Hepatocyte (in vitro differentiated cells): ENCODE results near the gene PACSIN3. TPM values are rescaled to one million over a fixed set of nuclear protein-coding genes. Genes with fewer than 3 reads are reported as not detected.

Experiments
- DNase-seq: peaks from one replicate; pipeline ENCODE4 v3.0.0-alpha.2; 2016; ENCODE audit warnings: low spot score
- H2AFZ ChIP-seq: fragments of 200-600 bp; sonication (generic); 2 replicates; pipeline ENCODE4 v1.6.0; 2016; ENCODE audit warnings: antibody characterized with exemption, mild to moderate bottlenecking
- H3K27ac ChIP-seq: fragments of 200-600 bp; sonication (generic); 2 replicates; pipeline ENCODE4 v1.5.1; 2016; ENCODE audit warnings: mild to moderate bottlenecking
- H3K27me3 ChIP-seq: fragments of 200-600 bp; sonication (generic); 2 replicates; pipeline ENCODE4 v1.6.1; 2016
- H3K36me3 ChIP-seq: fragments of 200-600 bp; sonication (generic); replicated peaks from 2 replicates; pipeline ENCODE4 v1.5.1; 2016; ENCODE audit warnings: low read depth; ENCODE audit not compliant: insufficient read depth
- H3K4me1 ChIP-seq: fragments of 200-600 bp; sonication (generic); 2 replicates; pipeline ENCODE4 v1.5.1; 2016; ENCODE audit warnings: mild to moderate bottlenecking, moderate library complexity; ENCODE audit not compliant: insufficient read depth
- H3K4me2 ChIP-seq: fragments of 200-600 bp; sonication (generic); 2 replicates; pipeline ENCODE4 v1.6.0; 2016
- H3K4me3 ChIP-seq: fragments of 200-600 bp; sonication (generic); 2 replicates; pipeline ENCODE4 v1.5.1; 2016; ENCODE audit warnings: mild to moderate bottlenecking
- H3K79me2 ChIP-seq: fragments of 200-600 bp; sonication (generic); 2 replicates; pipeline ENCODE4 v1.6.0; 2017; ENCODE audit warnings: mild to moderate bottlenecking
- H3K9me2 ChIP-seq: fragments of 200-600 bp; sonication (generic); replicated peaks from 2 replicates; pipeline ENCODE4 v1.6.0; 2017; ENCODE audit warnings: mild to moderate bottlenecking; ENCODE audit not compliant: insufficient read depth
- H3K9me3 ChIP-seq: fragments of 200-600 bp; sonication (generic); 2 replicates; pipeline ENCODE4 v1.5.1; 2016; ENCODE audit warnings: low read depth, mild to moderate bottlenecking
- H4K20me1 ChIP-seq: fragments of 200-600 bp; sonication (generic); 2 replicates; pipeline ENCODE4 v1.6.0; 2016; ENCODE audit warnings: mild to moderate bottlenecking; ENCODE audit not compliant: insufficient read depth, poor library complexity, severe bottlenecking
- EZH2 ChIP-seq: fragments of 200-600 bp; sonication (generic); IDR thresholded peaks from 2 replicates; pipeline ENCODE4 v1.6.1; 2016; ENCODE audit warnings: antibody characterized with exemption, mild to moderate bottlenecking, borderline replicate concordance
- EZH2phosphoT487 ChIP-seq: fragments of 200-600 bp; sonication (generic); IDR thresholded peaks from one replicate; pipeline ENCODE4 v1.6.1; 2018; ENCODE audit warnings: antibody characterized with exemption, mild to moderate bottlenecking, low read depth, moderate library complexity; ENCODE audit not compliant: unreplicated experiment, severe bottlenecking
- WGBS: methylation state at CpG from one replicate; pipeline ENCODE4 v1.1.6; 2016; ENCODE audit warnings: low lambda C conversion rate; ENCODE audit errors: missing lambda C conversion rate; 5-methylcytosine and 5-hydroxymethylcytosine counted together
- polyA plus RNA-seq: library from polyadenylated mRNA; unstranded; fragments of >200 nt; fragmentation: Nextera tagmentation; extraction: Ambion mirVana; gene quantifications from 2 replicates; pipeline ENCODE4 v1.2.1, GENCODE V29; 2016
- total RNA-seq: library from RNA; depleted of rRNA; stranded (reverse); fragments of >200 nt; gene quantifications from 2 replicates; pipeline ENCODE4 v1.2.3, GENCODE V29; 2014
- TF ChIP-seq, protein P1 (sequence below): fragments of 200-600 bp; sonication (generic); IDR thresholded peaks from 2 replicates; pipeline ENCODE4 v1.5.1; 2016; ENCODE audit warnings: antibody characterized with exemption, mild to moderate bottlenecking; ENCODE audit not compliant: poor library complexity

The PACSIN3 gene
- total and polyA plus RNA-seq, 2 experiments from 2014 or later, result 53.7 to 70.7 TPM

DNA sequence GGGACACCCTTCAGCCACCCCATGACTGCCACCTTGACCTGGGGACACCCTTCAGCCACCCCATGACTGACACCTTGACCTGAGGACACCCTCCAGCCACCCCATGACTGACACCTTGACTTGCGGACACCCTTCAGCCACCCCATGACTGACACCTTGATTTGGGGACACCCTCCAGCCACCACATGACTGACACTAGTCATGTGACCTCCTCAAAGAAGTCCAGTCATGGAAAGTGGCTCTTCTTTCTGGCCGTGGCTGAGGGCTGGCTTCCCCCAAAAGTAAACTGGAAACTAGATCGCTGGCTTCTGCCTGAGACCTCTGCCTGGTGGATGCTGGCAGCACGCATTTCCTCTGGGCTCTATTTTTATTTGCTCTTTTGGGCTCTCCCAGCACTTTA is 38.0 kb downstream of the PACSIN3 start:
- no peaks in the 10 kb centered on the region for H3K79me2 ChIP-seq
- H4K20me1 ChIP-seq, result no peaks in the 10 kb centered on the region
- no peaks in the 10 kb centered on the region for H3K9me3 ChIP-seq
- WGBS, result 94% methylated on average over 4 of the region's 4 CpGs
- H3K4me2 ChIP-seq, result no peak overlapping the region
- no peaks in the 10 kb centered on the region for H3K9me2 ChIP-seq
- TF ChIP-seq EZH2phosphoT487 (no peak), EZH2 (no peak)
- TF ChIP-seq, protein P1, sequence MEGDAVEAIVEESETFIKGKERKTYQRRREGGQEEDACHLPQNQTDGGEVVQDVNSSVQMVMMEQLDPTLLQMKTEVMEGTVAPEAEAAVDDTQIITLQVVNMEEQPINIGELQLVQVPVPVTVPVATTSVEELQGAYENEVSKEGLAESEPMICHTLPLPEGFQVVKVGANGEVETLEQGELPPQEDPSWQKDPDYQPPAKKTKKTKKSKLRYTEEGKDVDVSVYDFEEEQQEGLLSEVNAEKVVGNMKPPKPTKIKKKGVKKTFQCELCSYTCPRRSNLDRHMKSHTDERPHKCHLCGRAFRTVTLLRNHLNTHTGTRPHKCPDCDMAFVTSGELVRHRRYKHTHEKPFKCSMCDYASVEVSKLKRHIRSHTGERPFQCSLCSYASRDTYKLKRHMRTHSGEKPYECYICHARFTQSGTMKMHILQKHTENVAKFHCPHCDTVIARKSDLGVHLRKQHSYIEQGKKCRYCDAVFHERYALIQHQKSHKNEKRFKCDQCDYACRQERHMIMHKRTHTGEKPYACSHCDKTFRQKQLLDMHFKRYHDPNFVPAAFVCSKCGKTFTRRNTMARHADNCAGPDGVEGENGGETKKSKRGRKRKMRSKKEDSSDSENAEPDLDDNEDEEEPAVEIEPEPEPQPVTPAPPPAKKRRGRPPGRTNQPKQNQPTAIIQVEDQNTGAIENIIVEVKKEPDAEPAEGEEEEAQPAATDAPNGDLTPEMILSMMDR, result no peak
- H3K4me1 ChIP-seq, result no peaks in the 10 kb centered on the region
- no peak overlapping the region for H3K4me3 ChIP-seq
- no peak for DNase-seq
- no peaks in the 10 kb centered on the region for H3K36me3 ChIP-seq
- H2AFZ ChIP-seq, result no peak overlapping the region
- no peaks in the 10 kb centered on the region for H3K27me3 ChIP-seq
- no peak overlapping the region for H3K27ac ChIP-seq

DNA sequence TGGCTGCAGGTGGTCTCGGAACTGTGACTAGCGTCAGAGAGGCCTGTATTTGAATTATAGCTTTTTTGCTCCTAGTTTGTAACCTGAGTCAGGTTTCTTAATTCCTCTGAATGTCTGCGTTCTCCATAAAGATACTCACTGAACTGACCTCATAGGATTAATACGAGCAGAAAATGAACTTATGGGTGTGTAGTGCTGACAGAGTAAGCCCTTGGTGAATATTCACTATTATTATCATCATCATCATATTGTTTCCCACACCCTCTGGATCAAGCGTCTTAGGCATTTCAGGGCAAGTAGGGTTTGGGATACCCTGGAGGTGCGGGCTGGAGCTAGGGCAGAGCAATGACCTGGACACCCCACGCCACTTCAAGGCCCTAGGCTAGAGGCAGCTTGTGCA is 38.6 kb downstream of the PACSIN3 start:
- no peak for DNase-seq
- H3K9me3 ChIP-seq, result no peaks in the 10 kb centered on the region
- no peak overlapping the region for H3K4me3 ChIP-seq
- no peak overlapping the region for H3K4me2 ChIP-seq
- no peaks in the 10 kb centered on the region for H3K27me3 ChIP-seq
- no peaks in the 10 kb centered on the region for H3K79me2 ChIP-seq
- no peaks in the 10 kb centered on the region for H3K4me1 ChIP-seq
- H3K36me3 ChIP-seq, result no peaks in the 10 kb centered on the region
- 80% methylated on average over 7 of the region's 7 CpGs for WGBS
- TF ChIP-seq EZH2 (no peak), EZH2phosphoT487 (no peak)
- TF ChIP-seq, protein P1, result no peak
- no peak overlapping the region for H3K27ac ChIP-seq
- no peak overlapping the region for H2AFZ ChIP-seq
- H4K20me1 ChIP-seq, result no peaks in the 10 kb centered on the region
- H3K9me2 ChIP-seq, result no peaks in the 10 kb centered on the region

DNA sequence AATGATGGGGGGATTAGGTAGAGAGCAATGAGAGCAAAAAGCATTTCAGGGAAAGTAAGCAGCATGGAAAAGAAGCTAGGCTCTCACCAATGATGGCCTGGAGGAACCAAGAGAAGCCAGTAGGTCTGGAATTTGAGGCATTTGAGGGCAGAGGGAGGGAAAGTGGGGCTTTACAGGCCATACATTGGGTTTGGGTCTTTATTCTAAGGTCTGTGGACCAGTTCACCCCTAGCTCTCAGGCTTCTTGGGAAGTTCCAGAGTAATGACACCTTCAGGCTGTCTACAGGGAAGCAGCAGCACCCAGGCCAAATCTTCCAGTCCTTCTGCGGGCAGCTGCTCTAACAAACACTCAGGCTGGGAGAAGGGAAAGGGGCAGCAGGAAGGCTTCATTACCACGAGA is 39.0 kb downstream of the PACSIN3 start:
- Histone ChIP-seq H2AFZ (no peak overlapping the region), H4K20me1 (no peaks in the 10 kb centered on the region), H3K36me3 (no peaks in the 10 kb centered on the region), H3K9me2 (no peaks in the 10 kb centered on the region), H3K4me1 (no peaks in the 10 kb centered on the region), H3K27ac (no peak overlapping the region), H3K4me2 (no peak overlapping the region), H3K9me3 (no peaks in the 10 kb centered on the region), H3K4me3 (no peak overlapping the region), H3K79me2 (no peaks in the 10 kb centered on the region), H3K27me3 (no peaks in the 10 kb centered on the region)
- 81% methylated on average over 2 of the region's 2 CpGs for WGBS
- TF ChIP-seq, protein P1, result no peak
- TF ChIP-seq EZH2phosphoT487 (no peak), EZH2 (no peak)
- no peak for DNase-seq

DNA sequence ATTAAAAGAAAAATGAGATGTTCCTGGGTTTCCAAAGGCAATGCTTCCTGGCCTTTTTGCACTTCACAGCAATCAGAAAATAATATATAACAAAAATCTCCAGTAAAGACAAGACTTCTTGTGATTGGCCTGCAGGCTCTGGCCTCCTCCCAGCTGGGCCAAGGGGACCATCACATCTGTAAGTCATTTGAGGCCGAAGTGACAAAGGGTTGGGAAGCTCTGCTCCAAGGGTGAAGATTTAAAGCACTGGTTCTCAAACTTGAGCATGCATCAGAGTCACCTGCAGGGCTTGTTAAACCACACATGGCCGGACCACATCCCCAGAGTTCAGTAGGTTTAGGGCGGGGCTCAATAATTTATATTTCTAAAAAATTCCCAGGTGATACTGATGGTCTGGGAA is 41.7 kb downstream of the PACSIN3 start:
- TF ChIP-seq EZH2phosphoT487, result no peak
- TF ChIP-seq EZH2, result no peak
- TF ChIP-seq, protein P1, result no peak
- DNase-seq, result no peak
- Histone ChIP-seq H3K36me3 (no peaks in the 10 kb centered on the region), H3K27ac (no peak overlapping the region), H2AFZ (no peak overlapping the region), H3K4me1 (no peaks in the 10 kb centered on the region), H3K9me3 (no peaks in the 10 kb centered on the region), H3K4me3 (no peak overlapping the region), H3K9me2 (no peaks in the 10 kb centered on the region), H3K4me2 (no peak overlapping the region), H3K79me2 (no peaks in the 10 kb centered on the region), H3K27me3 (no peaks in the 10 kb centered on the region), H4K20me1 (no peaks in the 10 kb centered on the region)
- 84% methylated on average over 3 of the region's 3 CpGs for whole genome bisulfite sequencing
